Type B pancreatic cell (in vitro differentiated cells): ENCODE measurements around the gene SPECC1L. TPM values are rescaled to one million over a fixed set of nuclear protein-coding genes. Genes with fewer than 3 reads are reported as not detected.
A peak's percentile ranks its signal among the peaks of the same experiment; 100 is the strongest.

Source experiments
- DNase-seq: peaks from one replicate; pipeline ENCODE4 v3.0.0; 2021; ENCODE audit warnings: mixed read lengths; ENCODE audit not compliant: unreplicated experiment; ENCODE audit errors: extremely low spot score
- H3K27ac Mint-ChIP-seq: 2 replicates; pipeline ENCODE4 v1.8.0; 2021; ENCODE audit warnings: mild to moderate bottlenecking, mixed read lengths
- H3K27me3 Mint-ChIP-seq: 2 replicates; pipeline ENCODE4 v1.8.0; 2021; ENCODE audit warnings: mixed read lengths
- H3K36me3 Mint-ChIP-seq: 2 replicates; pipeline ENCODE4 v1.8.0; 2021; ENCODE audit warnings: mixed read lengths
- H3K4me1 Mint-ChIP-seq: one replicate; pipeline ENCODE4 v1.8.0; 2021; ENCODE audit warnings: mixed read lengths; ENCODE audit not compliant: unreplicated experiment
- H3K4me3 Mint-ChIP-seq: 2 replicates; pipeline ENCODE4 v1.8.0; 2021; ENCODE audit warnings: mild to moderate bottlenecking, mixed read lengths
- H3K9me3 Mint-ChIP-seq: 2 replicates; pipeline ENCODE4 v1.8.0; 2021; ENCODE audit warnings: mixed read lengths
- CTCF ChIP-seq: fragments of 200-600 bp; sonication (generic); conservative IDR thresholded peaks from 2 replicates; pipeline ENCODE4 v1.5.0; 2021; ENCODE audit warnings: antibody characterized with exemption, mild to moderate bottlenecking
- total RNA-seq: library from RNA; stranded (reverse); gene quantifications from 2 replicates; pipeline ENCODE4 v1.2.1, GENCODE V29; 2021; ENCODE audit warnings: low replicate concordance

SPECC1L gene
- total RNA-seq, 1 donor from 2014 or later = 89.0 TPM

GRCh38 chr22:24393012-24393559, 122.5 kb downstream of the SPECC1L start:
- Mint-ChIP-seq H3K27ac (peak overlapping the region; percentile 35), H3K4me1 (peaks cover 22% of the 10 kb centered on the region), H3K4me3 (no peak overlapping the region), H3K36me3 (peaks cover 26% of the 10 kb centered on the region), H3K9me3 (no peaks in the 10 kb centered on the region), H3K27me3 (no peaks in the 10 kb centered on the region)
- no peak for DNase-seq
- TF ChIP-seq CTCF = no peak

GRCh38 chr22:24393848-24394247, 123.2 kb downstream of the SPECC1L start:
- Mint-ChIP-seq H3K27me3 (no peaks in the 10 kb centered on the region), H3K4me3 (no peak overlapping the region), H3K36me3 (peaks cover 28% of the 10 kb centered on the region), H3K4me1 (peaks cover 22% of the 10 kb centered on the region), H3K27ac (no peak overlapping the region), H3K9me3 (no peaks in the 10 kb centered on the region)
- no peak for DNase-seq
- TF ChIP-seq CTCF = no peak

- Mint-ChIP-seq H3K4me3 (no peak overlapping the region), H3K9me3 (no peaks in the 10 kb centered on the region), H3K36me3 (peaks cover 28% of the 10 kb centered on the region), H3K27me3 (no peaks in the 10 kb centered on the region), H3K27ac (no peak overlapping the region), H3K4me1 (peaks cover 22% of the 10 kb centered on the region)
- no peak for TF ChIP-seq CTCF
- DNase-seq = no peak
Measured at GRCh38 chr22:24394254-24394653, 123.6 kb downstream of the SPECC1L start.

GRCh38 chr22:24398409-24398808, 127.8 kb downstream of the SPECC1L start:
- H3K9me3 Mint-ChIP-seq = no peaks in the 10 kb centered on the region
- H3K4me3 Mint-ChIP-seq = no peak overlapping the region
- no peak for DNase-seq
- no peak for TF ChIP-seq CTCF
- H3K36me3 Mint-ChIP-seq = peaks cover 39% of the 10 kb centered on the region
- no peak overlapping the region for H3K27ac Mint-ChIP-seq
- peaks cover 9% of the 10 kb centered on the region for H3K4me1 Mint-ChIP-seq
- no peaks in the 10 kb centered on the region for H3K27me3 Mint-ChIP-seq

GRCh38 chr22:24400034-24400725, 129.5 kb downstream of the SPECC1L start:
- no peak for TF ChIP-seq CTCF
- no peak for DNase-seq
- H3K36me3 Mint-ChIP-seq = peaks cover 42% of the 10 kb centered on the region
- no peaks in the 10 kb centered on the region for H3K27me3 Mint-ChIP-seq
- peaks cover 9% of the 10 kb centered on the region for H3K4me1 Mint-ChIP-seq
- H3K9me3 Mint-ChIP-seq = no peaks in the 10 kb centered on the region
- H3K4me3 Mint-ChIP-seq = no peak overlapping the region
- no peak overlapping the region for H3K27ac Mint-ChIP-seq
